Type B pancreatic cell (in vitro differentiated cells): ENCODE results near the gene MARK2. TPM values are rescaled to one million over a fixed set of nuclear protein-coding genes. Genes with fewer than 3 reads are reported as not detected.
A peak's percentile ranks its signal among the peaks of the same experiment; 100 is the strongest.
"Not testable (repeated sequence)": the region's sequence is repeated elsewhere in the genome, so short reads cannot be mapped to it uniquely, and the experiment has no call there.

ENCODE experiments used
- DNase-seq: peaks from one replicate; pipeline ENCODE4 v3.0.0; 2021; ENCODE audit warnings: mixed read lengths; ENCODE audit not compliant: unreplicated experiment; ENCODE audit errors: extremely low spot score
- H3K27ac Mint-ChIP-seq: 2 replicates; pipeline ENCODE4 v1.8.0; 2021; ENCODE audit warnings: mild to moderate bottlenecking, mixed read lengths
- H3K27me3 Mint-ChIP-seq: 2 replicates; pipeline ENCODE4 v1.8.0; 2021; ENCODE audit warnings: mixed read lengths
- H3K36me3 Mint-ChIP-seq: 2 replicates; pipeline ENCODE4 v1.8.0; 2021; ENCODE audit warnings: mixed read lengths
- H3K4me1 Mint-ChIP-seq: one replicate; pipeline ENCODE4 v1.8.0; 2021; ENCODE audit warnings: mixed read lengths; ENCODE audit not compliant: unreplicated experiment
- H3K4me3 Mint-ChIP-seq: 2 replicates; pipeline ENCODE4 v1.8.0; 2021; ENCODE audit warnings: mild to moderate bottlenecking, mixed read lengths
- H3K9me3 Mint-ChIP-seq: 2 replicates; pipeline ENCODE4 v1.8.0; 2021; ENCODE audit warnings: mixed read lengths
- total RNA-seq: library from RNA; stranded (reverse); gene quantifications from 2 replicates; pipeline ENCODE4 v1.2.1, GENCODE V29; 2021; ENCODE audit warnings: low replicate concordance
- TF ChIP-seq, protein P1 (sequence below): fragments of 200-600 bp; sonication (generic); conservative IDR thresholded peaks from 2 replicates; pipeline ENCODE4 v1.5.0; 2021; ENCODE audit warnings: antibody characterized with exemption, mild to moderate bottlenecking

Gene MARK2
- total RNA-seq, 1 donor from 2014 or later: 52.8 TPM

DNA sequence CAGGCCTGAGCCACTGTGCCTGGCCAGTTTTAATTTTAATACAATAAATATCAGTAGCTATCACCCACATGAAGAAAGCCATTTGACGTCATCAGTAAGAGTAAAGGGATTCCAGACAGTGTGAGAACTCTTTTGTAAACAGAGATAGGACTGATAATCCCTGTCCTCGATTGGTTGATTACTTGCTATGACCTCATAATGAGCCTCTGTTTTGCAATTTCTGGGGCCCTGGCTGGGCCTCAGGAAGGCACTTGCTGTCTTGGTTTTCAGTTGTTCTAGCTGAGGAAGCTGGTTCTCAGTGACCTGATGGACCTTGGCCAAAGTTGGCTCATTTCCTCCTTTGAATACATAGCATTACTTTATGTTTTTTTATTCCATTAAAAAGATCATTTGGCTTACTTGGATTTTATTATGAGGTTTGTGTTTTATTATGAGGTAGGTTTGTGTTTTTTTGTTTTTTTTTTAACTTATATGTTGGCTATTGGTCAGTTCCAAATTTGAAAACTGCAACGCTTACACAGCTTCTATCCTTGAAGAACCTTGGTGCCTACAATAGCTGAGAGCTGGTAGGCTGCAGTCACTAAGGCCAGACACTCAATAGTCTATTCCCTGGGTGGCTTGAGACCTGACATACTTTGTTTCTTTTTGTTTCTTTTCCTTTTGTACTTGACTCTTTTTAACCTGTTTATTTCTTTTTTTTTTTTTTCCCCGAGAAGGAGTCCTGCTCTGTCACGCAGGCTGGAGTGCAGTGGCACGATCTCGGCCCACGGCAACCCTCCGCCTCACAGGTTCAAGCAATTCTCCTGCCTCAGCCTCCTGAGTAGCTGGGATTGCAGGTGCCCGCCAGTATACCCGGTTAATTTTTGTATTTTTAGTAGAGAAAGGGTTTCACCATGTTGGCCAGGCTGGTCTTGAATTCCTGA, 20.0 kb downstream of the MARK2 start:
- Mint-ChIP-seq H3K4me3 (no peak overlapping the region), H3K27ac (peak overlapping the region; percentile 65), H3K9me3 (no peaks in the 10 kb centered on the region), H3K36me3 (peaks cover 21% of the 10 kb centered on the region), H3K4me1 (peaks cover 17% of the 10 kb centered on the region), H3K27me3 (no peaks in the 10 kb centered on the region)
- TF ChIP-seq, protein P1, sequence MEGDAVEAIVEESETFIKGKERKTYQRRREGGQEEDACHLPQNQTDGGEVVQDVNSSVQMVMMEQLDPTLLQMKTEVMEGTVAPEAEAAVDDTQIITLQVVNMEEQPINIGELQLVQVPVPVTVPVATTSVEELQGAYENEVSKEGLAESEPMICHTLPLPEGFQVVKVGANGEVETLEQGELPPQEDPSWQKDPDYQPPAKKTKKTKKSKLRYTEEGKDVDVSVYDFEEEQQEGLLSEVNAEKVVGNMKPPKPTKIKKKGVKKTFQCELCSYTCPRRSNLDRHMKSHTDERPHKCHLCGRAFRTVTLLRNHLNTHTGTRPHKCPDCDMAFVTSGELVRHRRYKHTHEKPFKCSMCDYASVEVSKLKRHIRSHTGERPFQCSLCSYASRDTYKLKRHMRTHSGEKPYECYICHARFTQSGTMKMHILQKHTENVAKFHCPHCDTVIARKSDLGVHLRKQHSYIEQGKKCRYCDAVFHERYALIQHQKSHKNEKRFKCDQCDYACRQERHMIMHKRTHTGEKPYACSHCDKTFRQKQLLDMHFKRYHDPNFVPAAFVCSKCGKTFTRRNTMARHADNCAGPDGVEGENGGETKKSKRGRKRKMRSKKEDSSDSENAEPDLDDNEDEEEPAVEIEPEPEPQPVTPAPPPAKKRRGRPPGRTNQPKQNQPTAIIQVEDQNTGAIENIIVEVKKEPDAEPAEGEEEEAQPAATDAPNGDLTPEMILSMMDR: no peak
- DNase-seq: no peak

DNA sequence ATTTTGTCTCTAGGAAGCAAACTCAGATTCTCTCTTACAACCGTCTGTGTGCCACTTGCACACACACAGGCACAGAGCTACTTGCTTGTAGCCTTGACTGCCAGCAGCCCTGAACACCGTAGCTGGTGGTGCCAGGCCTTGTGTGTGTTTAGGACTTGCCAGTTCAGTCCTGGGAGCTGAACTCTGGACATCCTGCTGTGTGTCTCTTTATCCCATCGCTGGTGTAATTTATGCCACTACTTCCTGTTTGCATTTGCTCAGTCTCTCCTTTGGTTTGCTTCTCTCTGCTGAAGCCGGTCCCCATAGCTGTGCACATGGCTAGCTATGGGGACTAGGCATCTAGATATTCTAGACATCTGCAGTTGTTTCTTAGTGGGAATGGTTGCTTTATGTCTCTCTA, 24.0 kb downstream of the MARK2 start:
- Mint-ChIP-seq H3K9me3 (no peaks in the 10 kb centered on the region), H3K36me3 (peaks cover 27% of the 10 kb centered on the region), H3K4me1 (peaks cover 33% of the 10 kb centered on the region), H3K27ac (peak overlapping the region; percentile 64), H3K27me3 (no peaks in the 10 kb centered on the region), H3K4me3 (no peak overlapping the region)
- no peak for DNase-seq
- TF ChIP-seq, protein P1: no peak

DNA sequence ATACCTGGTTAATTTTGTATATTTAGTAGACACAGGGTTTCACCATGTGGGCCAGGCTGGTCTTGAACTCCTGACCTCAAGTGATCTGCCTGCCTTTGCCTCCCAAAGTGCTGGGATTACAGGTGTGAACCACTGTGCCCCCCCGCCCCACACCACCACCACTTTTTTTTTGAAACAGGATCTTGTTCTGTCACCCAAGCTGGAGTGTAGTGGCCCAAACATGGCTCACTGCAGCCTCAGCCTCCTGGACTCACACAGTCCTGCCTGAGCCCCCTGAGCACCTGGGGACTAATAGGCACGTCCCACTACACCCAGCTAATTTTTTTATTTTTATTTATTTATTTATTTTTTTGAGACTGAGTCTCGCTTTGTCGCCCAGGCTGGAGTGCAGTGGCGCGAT, 24.7 kb downstream of the MARK2 start:
- H3K27ac Mint-ChIP-seq, H3K9me3 Mint-ChIP-seq: not testable (repeated sequence)

DNA sequence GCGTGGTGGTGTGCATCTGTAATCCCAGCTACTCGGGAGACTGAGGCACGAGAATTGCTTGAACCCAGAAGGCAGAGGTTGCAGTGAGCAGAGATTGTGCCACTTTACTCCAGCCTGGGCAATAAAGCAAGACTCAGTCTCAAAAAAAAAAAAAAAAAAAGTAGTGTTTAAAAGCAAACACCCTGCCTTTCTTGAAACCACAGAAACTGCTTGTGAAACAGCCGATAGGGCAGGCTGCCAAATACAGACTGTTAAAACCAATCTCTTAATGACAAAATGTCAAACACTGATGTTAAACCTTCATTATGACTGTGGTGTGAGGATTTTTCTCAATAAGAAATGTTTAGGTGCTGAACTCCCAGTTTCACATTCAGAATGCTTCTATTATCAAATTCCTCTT, 27.3 kb downstream of the MARK2 start:
- Mint-ChIP-seq H3K4me3 (peak overlapping the region; percentile 17), H3K27ac (peak overlapping the region; percentile 72), H3K4me1 (peaks cover 59% of the 10 kb centered on the region), H3K36me3 (peaks cover 30% of the 10 kb centered on the region), H3K27me3 (no peaks in the 10 kb centered on the region), H3K9me3 (no peaks in the 10 kb centered on the region)
- TF ChIP-seq, protein P1: no peak
- no peak for DNase-seq

More for the DNA sequence above, 24.7 kb downstream of the MARK2 start:
- H3K27me3 Mint-ChIP-seq, H3K4me3 Mint-ChIP-seq, DNase-seq: not testable (repeated sequence)
- H3K4me1 Mint-ChIP-seq: peaks cover 38% of the 10 kb centered on the region
- peaks cover 32% of the 10 kb centered on the region for H3K36me3 Mint-ChIP-seq

DNA sequence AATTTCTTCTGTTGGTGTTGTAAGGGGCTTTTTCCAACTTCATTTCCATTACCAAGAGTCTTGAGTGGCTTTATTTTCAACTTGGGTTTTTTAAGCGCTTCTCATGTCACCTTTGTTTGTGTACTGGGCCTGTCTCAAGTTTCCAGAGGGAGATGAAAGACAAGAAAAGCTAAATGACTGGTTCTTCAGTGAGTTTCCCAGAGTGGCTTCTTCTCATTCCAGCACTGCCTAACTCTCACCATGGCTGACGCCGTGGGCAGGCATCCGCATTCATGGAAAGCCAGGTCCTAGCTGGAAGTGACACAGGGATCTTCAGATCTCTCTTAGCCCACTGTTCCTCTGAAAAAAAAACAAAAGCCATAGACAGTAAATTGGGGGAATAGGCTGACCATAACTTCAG, 28.6 kb downstream of the MARK2 start:
- peaks cover 58% of the 10 kb centered on the region for H3K4me1 Mint-ChIP-seq
- H3K27ac Mint-ChIP-seq: peak overlapping the region; percentile 64
- H3K4me3 Mint-ChIP-seq: no peak overlapping the region
- no peaks in the 10 kb centered on the region for H3K9me3 Mint-ChIP-seq
- H3K36me3 Mint-ChIP-seq: peaks cover 24% of the 10 kb centered on the region
- DNase-seq: no peak
- no peaks in the 10 kb centered on the region for H3K27me3 Mint-ChIP-seq
- TF ChIP-seq, protein P1: no peak

DNA sequence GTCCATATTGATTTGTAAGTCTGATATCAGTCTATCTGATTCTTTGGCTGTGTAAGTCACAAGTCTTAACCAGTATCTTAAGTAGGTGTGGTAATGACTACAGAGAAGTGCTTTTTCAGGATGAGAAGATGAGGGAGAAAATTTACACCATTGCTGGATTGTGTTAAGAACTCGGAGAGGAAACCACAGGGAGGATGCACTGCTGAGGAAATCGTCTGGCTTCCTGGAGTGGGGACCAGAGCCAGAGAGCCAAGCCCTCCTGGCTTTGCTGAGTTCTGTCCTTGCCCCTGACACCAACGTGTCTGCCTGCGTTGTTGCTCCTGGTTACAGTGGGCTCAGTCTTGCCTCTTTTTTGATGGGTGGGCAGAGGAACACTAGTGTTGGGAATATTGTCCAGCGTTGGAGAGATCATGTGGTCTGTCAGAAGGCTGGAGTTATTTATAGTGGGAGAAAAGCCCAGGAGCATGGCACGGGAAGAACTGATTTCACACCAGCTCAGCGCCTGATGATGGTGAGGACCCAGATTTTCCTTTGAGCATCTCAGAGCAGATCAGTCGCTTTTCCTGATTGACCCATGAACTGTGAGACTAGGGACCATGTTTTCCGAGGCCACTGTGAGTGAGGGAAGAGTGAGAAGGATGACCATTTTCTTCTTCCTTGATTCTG, 29.6 kb downstream of the MARK2 start:
- TF ChIP-seq, protein P1: no peak
- Mint-ChIP-seq H3K27me3 (no peaks in the 10 kb centered on the region), H3K36me3 (peaks cover 17% of the 10 kb centered on the region), H3K9me3 (no peaks in the 10 kb centered on the region), H3K4me3 (peak overlapping the region; percentile 39), H3K4me1 (peaks cover 52% of the 10 kb centered on the region), H3K27ac (peak overlapping the region; percentile 94)
- DNase-seq: no peak
